ENCODE data around the gene DDX31.

DDX31 gene

GRCh38 chr9:132626285-132626684 lies 43.5 kb downstream of the DDX31 start:
- ChIA-PET CTCF (no interaction called here), POLR2A (interaction anchor here (0.6 kb wide), 1 partner anchor 192 kb away, joined by 8 read pairs; no protein-coding TSS in a partner anchor)
- Histone ChIP-seq H3K27me3 (replicated peaks in 2 of 5; ENCODE audit: control insufficient read depth in 4 of 5, insufficient read depth in 5 of 5, low read length in 4 of 5) (no peaks in the 10 kb centered on the region), H3K36me3 (ENCODE audit: control insufficient read depth in 4 of 4, insufficient read depth in 4 of 4, low read length in 3 of 4) (peaks cover 20 to 79% (median 45%) of the 10 kb centered on the region in 4 experiments), H3K4me1 (ENCODE audit: control extremely low read depth in 1 of 4, control insufficient read depth in 4 of 4, insufficient read depth in 4 of 4, low read length in 3 of 4) (no peaks in the 10 kb centered on the region), H3K4me3 (ENCODE audit: control insufficient read depth in 1 of 7, extremely low read depth in 1 of 7, insufficient read depth in 4 of 7, low read depth in 2 of 7, low read length in 6 of 7) (no peak overlapping the region), H3K9me3 (ENCODE audit: control extremely low read depth in 1 of 5, control insufficient read depth in 4 of 5, insufficient read depth in 2 of 5, low read depth in 1 of 5, low read length in 4 of 5) (no peaks in the 10 kb centered on the region), H3K27ac (ENCODE audit: insufficient read depth in 1 of 2, low read depth in 1 of 2, low read length in 2 of 2, poor library complexity in 1 of 2, severe bottlenecking in 2 of 2) (no peak overlapping the region)
- 93% methylated on average over 4 of the region's 5 CpGs for WGBS (ENCODE audit: insufficient coverage)
- no peak for DNase-seq

GRCh38 chr9:132622159-132622558 lies 47.6 kb downstream of the DDX31 start:
- Histone ChIP-seq H3K36me3 (ENCODE audit: control insufficient read depth in 4 of 4, insufficient read depth in 4 of 4, low read length in 3 of 4) (peaks cover 4 to 71% (median 35%) of the 10 kb centered on the region in 4 experiments), H3K27ac (ENCODE audit: insufficient read depth in 1 of 2, low read depth in 1 of 2, low read length in 2 of 2, poor library complexity in 1 of 2, severe bottlenecking in 2 of 2) (no peak overlapping the region), H3K27me3 (replicated peaks in 2 of 5; ENCODE audit: control insufficient read depth in 4 of 5, insufficient read depth in 5 of 5, low read length in 4 of 5) (no peaks in the 10 kb centered on the region), H3K4me1 (ENCODE audit: control extremely low read depth in 1 of 4, control insufficient read depth in 4 of 4, insufficient read depth in 4 of 4, low read length in 3 of 4) (no peaks in the 10 kb centered on the region), H3K4me3 (ENCODE audit: control insufficient read depth in 1 of 7, extremely low read depth in 1 of 7, insufficient read depth in 4 of 7, low read depth in 2 of 7, low read length in 6 of 7) (no peak overlapping the region), H3K9me3 (ENCODE audit: control extremely low read depth in 1 of 5, control insufficient read depth in 4 of 5, insufficient read depth in 2 of 5, low read depth in 1 of 5, low read length in 4 of 5) (no peaks in the 10 kb centered on the region)
- no peak for DNase-seq
- 88% methylated on average over 5 of the region's 5 CpGs for WGBS (ENCODE audit: insufficient coverage)
- CTCF ChIA-PET: interaction anchor here (1.5 kb wide), 1 partner anchor 15 kb away, joined by 3 read pairs; no protein-coding TSS in a partner anchor
- POLR2A ChIA-PET: no interaction called here

GRCh38 chr9:132616725-132617124 lies 53.1 kb downstream of the DDX31 start:
- Histone ChIP-seq H3K27me3 (replicated peaks in 2 of 5; ENCODE audit: control insufficient read depth in 4 of 5, insufficient read depth in 5 of 5, low read length in 4 of 5) (no peaks in the 10 kb centered on the region), H3K36me3 (ENCODE audit: control insufficient read depth in 4 of 4, insufficient read depth in 4 of 4, low read length in 3 of 4) (peaks cover 2 to 81% (median 54%) of the 10 kb centered on the region in 4 experiments), H3K9me3 (ENCODE audit: control extremely low read depth in 1 of 5, control insufficient read depth in 4 of 5, insufficient read depth in 2 of 5, low read depth in 1 of 5, low read length in 4 of 5) (no peaks in the 10 kb centered on the region), H3K4me3 (ENCODE audit: control insufficient read depth in 1 of 7, extremely low read depth in 1 of 7, insufficient read depth in 4 of 7, low read depth in 2 of 7, low read length in 6 of 7) (no peak overlapping the region), H3K4me1 (ENCODE audit: control extremely low read depth in 1 of 4, control insufficient read depth in 4 of 4, insufficient read depth in 4 of 4, low read length in 3 of 4) (no peaks in the 10 kb centered on the region), H3K27ac (ENCODE audit: insufficient read depth in 1 of 2, low read depth in 1 of 2, low read length in 2 of 2, poor library complexity in 1 of 2, severe bottlenecking in 2 of 2) (no peak overlapping the region)
- ChIA-PET POLR2A (no interaction called here), CTCF (no interaction called here)
- WGBS (ENCODE audit: insufficient coverage): 96% methylated on average over 2 of the region's 5 CpGs
- no peak for DNase-seq

GRCh38 chr9:132615774-132616173 lies 54.0 kb downstream of the DDX31 start:
- ChIA-PET CTCF (no interaction called here), POLR2A (no interaction called here)
- 94% methylated on average over 2 of the region's 2 CpGs for WGBS (ENCODE audit: insufficient coverage)
- Histone ChIP-seq H3K27me3 (replicated peaks in 2 of 5; ENCODE audit: control insufficient read depth in 4 of 5, insufficient read depth in 5 of 5, low read length in 4 of 5) (no peaks in the 10 kb centered on the region), H3K9me3 (ENCODE audit: control extremely low read depth in 1 of 5, control insufficient read depth in 4 of 5, insufficient read depth in 2 of 5, low read depth in 1 of 5, low read length in 4 of 5) (no peaks in the 10 kb centered on the region), H3K36me3 (ENCODE audit: control insufficient read depth in 4 of 4, insufficient read depth in 4 of 4, low read length in 3 of 4) (peaks cover 7 to 82% (median 60%) of the 10 kb centered on the region in 4 experiments), H3K4me3 (ENCODE audit: control insufficient read depth in 1 of 7, extremely low read depth in 1 of 7, insufficient read depth in 4 of 7, low read depth in 2 of 7, low read length in 6 of 7) (no peak overlapping the region), H3K27ac (ENCODE audit: insufficient read depth in 1 of 2, low read depth in 1 of 2, low read length in 2 of 2, poor library complexity in 1 of 2, severe bottlenecking in 2 of 2) (no peak overlapping the region), H3K4me1 (ENCODE audit: control extremely low read depth in 1 of 4, control insufficient read depth in 4 of 4, insufficient read depth in 4 of 4, low read length in 3 of 4) (no peaks in the 10 kb centered on the region)
- no peak for DNase-seq

GRCh38 chr9:132614324-132614723 lies 55.5 kb downstream of the DDX31 start:
- H3K4me1 ChIP-seq (ENCODE audit: control extremely low read depth in 1 of 4, control insufficient read depth in 4 of 4, insufficient read depth in 4 of 4, low read length in 3 of 4): no peaks in the 10 kb centered on the region
- no peaks in the 10 kb centered on the region for H3K27me3 ChIP-seq (replicated peaks in 2 of 5; ENCODE audit: control insufficient read depth in 4 of 5, insufficient read depth in 5 of 5, low read length in 4 of 5)
- H3K9me3 ChIP-seq (ENCODE audit: control extremely low read depth in 1 of 5, control insufficient read depth in 4 of 5, insufficient read depth in 2 of 5, low read depth in 1 of 5, low read length in 4 of 5): no peaks in the 10 kb centered on the region
- ChIA-PET POLR2A (no interaction called here), CTCF (no interaction called here)
- H3K4me3 ChIP-seq (ENCODE audit: control insufficient read depth in 1 of 7, extremely low read depth in 1 of 7, insufficient read depth in 4 of 7, low read depth in 2 of 7, low read length in 6 of 7): no peak overlapping the region
- peaks cover 7 to 86% (median 64%) of the 10 kb centered on the region in 4 experiments for H3K36me3 ChIP-seq (ENCODE audit: control insufficient read depth in 4 of 4, insufficient read depth in 4 of 4, low read length in 3 of 4)
- no peak overlapping the region for H3K27ac ChIP-seq (ENCODE audit: insufficient read depth in 1 of 2, low read depth in 1 of 2, low read length in 2 of 2, poor library complexity in 1 of 2, severe bottlenecking in 2 of 2)
- no peak for DNase-seq
- WGBS (ENCODE audit: insufficient coverage): 82% methylated on average over 6 of the region's 6 CpGs

GRCh38 chr9:132610661-132611060 lies 59.1 kb downstream of the DDX31 start:
- WGBS (ENCODE audit: insufficient coverage): 98% methylated on average over 11 of the region's 12 CpGs
- no peak overlapping the region for H3K4me3 ChIP-seq (ENCODE audit: control insufficient read depth in 1 of 7, extremely low read depth in 1 of 7, insufficient read depth in 4 of 7, low read depth in 2 of 7, low read length in 6 of 7)

GRCh38 chr9:132609829-132610228 lies 60.0 kb downstream of the DDX31 start:
- CTCF ChIA-PET: no interaction called here
- no peak for DNase-seq
- H3K9me3 ChIP-seq (ENCODE audit: control extremely low read depth in 1 of 5, control insufficient read depth in 4 of 5, insufficient read depth in 2 of 5, low read depth in 1 of 5, low read length in 4 of 5): no peaks in the 10 kb centered on the region
- H3K27me3 ChIP-seq (replicated peaks in 2 of 5; ENCODE audit: control insufficient read depth in 4 of 5, insufficient read depth in 5 of 5, low read length in 4 of 5): no peaks in the 10 kb centered on the region
- no peaks in the 10 kb centered on the region for H3K4me1 ChIP-seq (ENCODE audit: control extremely low read depth in 1 of 4, control insufficient read depth in 4 of 4, insufficient read depth in 4 of 4, low read length in 3 of 4)
- H3K36me3 ChIP-seq (ENCODE audit: control insufficient read depth in 4 of 4, insufficient read depth in 4 of 4, low read length in 3 of 4): peaks cover 10 to 81% (median 48%) of the 10 kb centered on the region in 4 experiments
- H3K4me3 ChIP-seq (ENCODE audit: control insufficient read depth in 1 of 7, extremely low read depth in 1 of 7, insufficient read depth in 4 of 7, low read depth in 2 of 7, low read length in 6 of 7): no peak overlapping the region
- H3K27ac ChIP-seq (ENCODE audit: insufficient read depth in 1 of 2, low read depth in 1 of 2, low read length in 2 of 2, poor library complexity in 1 of 2, severe bottlenecking in 2 of 2): no peak overlapping the region
- POLR2A ChIA-PET: no interaction called here
- 98% methylated on average over 7 of the region's 7 CpGs for whole genome bisulfite sequencing (ENCODE audit: insufficient coverage)

More at GRCh38 chr9:132610661-132611060, 59.1 kb downstream of the DDX31 start:
- Histone ChIP-seq H3K9me3 (ENCODE audit: control extremely low read depth in 1 of 5, control insufficient read depth in 4 of 5, insufficient read depth in 2 of 5, low read depth in 1 of 5, low read length in 4 of 5) (no peaks in the 10 kb centered on the region), H3K4me1 (ENCODE audit: control extremely low read depth in 1 of 4, control insufficient read depth in 4 of 4, insufficient read depth in 4 of 4, low read length in 3 of 4) (no peaks in the 10 kb centered on the region), H3K27me3 (replicated peaks in 2 of 5; ENCODE audit: control insufficient read depth in 4 of 5, insufficient read depth in 5 of 5, low read length in 4 of 5) (no peaks in the 10 kb centered on the region), H3K36me3 (ENCODE audit: control insufficient read depth in 4 of 4, insufficient read depth in 4 of 4, low read length in 3 of 4) (peaks cover 10 to 82% (median 50%) of the 10 kb centered on the region in 4 experiments), H3K27ac (ENCODE audit: insufficient read depth in 1 of 2, low read depth in 1 of 2, low read length in 2 of 2, poor library complexity in 1 of 2, severe bottlenecking in 2 of 2) (no peak overlapping the region)
- POLR2A ChIA-PET: no interaction called here
- DNase-seq: no peak
- CTCF ChIA-PET: no interaction called here
